ENCODE data around the gene RPL35A.
"Not testable (repeated sequence)": the region's sequence is repeated elsewhere in the genome, so short reads cannot be mapped to it uniquely, and the experiment has no call there.

The RPL35A gene

GRCh38 chr3:197912741-197913476, 37.1 kb upstream of the RPL35A start:
- DNase-seq (ENCODE audit: low read depth), result no peak
- no peak for TF ChIP-seq CTCF (conservative IDR thresholded peaks at IDR 0.05; ENCODE audit: low read depth, low read length)
- H3K4me3 ChIP-seq (ENCODE audit: low read length), result no peak overlapping the region

GRCh38 chr3:197913641-197914380, 36.2 kb upstream of the RPL35A start:
- no peak for TF ChIP-seq CTCF (conservative IDR thresholded peaks at IDR 0.05; ENCODE audit: low read depth, low read length)
- no peak overlapping the region for H3K4me3 ChIP-seq (ENCODE audit: low read length)
- no peak for DNase-seq (ENCODE audit: low read depth)

GRCh38 chr3:197921429-197922275, 28.3 kb upstream of the RPL35A start:
- not testable (repeated sequence) for DNase-seq (ENCODE audit: low read depth); H3K4me3 ChIP-seq (ENCODE audit: low read length)

- DNase-seq (ENCODE audit: low read depth), result no peak
- peak; percentile 31 for TF ChIP-seq CTCF (conservative IDR thresholded peaks at IDR 0.05; ENCODE audit: low read depth, low read length)
- H3K4me3 ChIP-seq (ENCODE audit: low read length), result no peak overlapping the region
Observed at GRCh38 chr3:197926418-197926817, 23.6 kb upstream of the RPL35A start.

- DNase-seq (ENCODE audit: low read depth); H3K4me3 ChIP-seq (ENCODE audit: low read length): not testable (repeated sequence)
Observed at GRCh38 chr3:197927578-197927977, 22.4 kb upstream of the RPL35A start.

GRCh38 chr3:197936819-197937384, 13.1 kb upstream of the RPL35A start:
- no peak for DNase-seq (ENCODE audit: low read depth)
- no peak overlapping the region for H3K4me3 ChIP-seq (ENCODE audit: low read length)
- no peak for TF ChIP-seq CTCF (conservative IDR thresholded peaks at IDR 0.05; ENCODE audit: low read depth, low read length)

GRCh38 chr3:197940745-197941384, 9.1 kb upstream of the RPL35A start:
- H3K4me3 ChIP-seq (ENCODE audit: low read length), result no peak overlapping the region
- no peak for TF ChIP-seq CTCF (conservative IDR thresholded peaks at IDR 0.05; ENCODE audit: low read depth, low read length)
- no peak for DNase-seq (ENCODE audit: low read depth)
